HG02798 (cell line): ENCODE measurements around the gene GRWD1.
A peak's percentile ranks its signal among the peaks of the same experiment; 100 is the strongest.

Experiments
- ATAC-seq: cut with Tn5 transposase; IDR thresholded peaks from one replicate; pipeline ENCODE4 v1.9.1; 2021; ENCODE audit warnings: mild to moderate bottlenecking; ENCODE audit not compliant: unreplicated experiment, poor library complexity

Gene GRWD1

GRCh38 chr19:48492925-48493717, 47.3 kb downstream of the GRWD1 start:
- ATAC-seq: peak; percentile 58

GRCh38 chr19:48493718-48494401, 48.1 kb downstream of the GRWD1 start:
- ATAC-seq: no peak

GRCh38 chr19:48495396-48495795, 49.6 kb downstream of the GRWD1 start:
- ATAC-seq: no peak

GRCh38 chr19:48496959-48497727, 51.4 kb downstream of the GRWD1 start:
- ATAC-seq: no peak

GRCh38 chr19:48497728-48498594, 52.2 kb downstream of the GRWD1 start:
- ATAC-seq: no peak

- no peak for ATAC-seq
Measured at GRCh38 chr19:48498595-48499311, 53.0 kb downstream of the GRWD1 start.

GRCh38 chr19:48499316-48500090, 53.7 kb downstream of the GRWD1 start:
- no peak for ATAC-seq

- ATAC-seq: no peak
Measured at GRCh38 chr19:48500830-48501493, 55.2 kb downstream of the GRWD1 start.

- peak; percentile 46 for ATAC-seq
Measured at GRCh38 chr19:48501494-48502349, 55.9 kb downstream of the GRWD1 start.

GRCh38 chr19:48502350-48503018, 56.7 kb downstream of the GRWD1 start:
- ATAC-seq: no peak

GRCh38 chr19:48506138-48506733, 60.5 kb downstream of the GRWD1 start:
- no peak for ATAC-seq
